ENCODE data around the gene HK3.

Gene HK3

GRCh38 chr5:176870110-176870591 is 29.0 kb downstream of the HK3 start:
- no peak for DNase-seq (ENCODE audit: low read depth in 1 of 2, low spot score in 1 of 2)

- DNase-seq (ENCODE audit: low read depth in 1 of 2, low spot score in 1 of 2), result no peak
Measured at GRCh38 chr5:176869501-176870109, 29.5 kb downstream of the HK3 start.

- no peak for DNase-seq (ENCODE audit: low read depth in 1 of 2, low spot score in 1 of 2)
Measured at GRCh38 chr5:176868731-176869130, 30.4 kb downstream of the HK3 start.

GRCh38 chr5:176868126-176868525 is 31.0 kb downstream of the HK3 start:
- no peak for DNase-seq (ENCODE audit: low read depth in 1 of 2, low spot score in 1 of 2)

GRCh38 chr5:176866707-176867310 is 32.3 kb downstream of the HK3 start:
- DNase-seq (ENCODE audit: low read depth in 1 of 2, low spot score in 1 of 2), result no peak

- DNase-seq (ENCODE audit: low read depth in 1 of 2, low spot score in 1 of 2), result no peak
Measured at GRCh38 chr5:176865964-176866363, 33.2 kb downstream of the HK3 start.

GRCh38 chr5:176864755-176865154 is 34.4 kb downstream of the HK3 start:
- DNase-seq (ENCODE audit: low read depth in 1 of 2, low spot score in 1 of 2), result no peak

GRCh38 chr5:176863765-176864098 is 35.4 kb downstream of the HK3 start:
- no peak for DNase-seq (ENCODE audit: low read depth in 1 of 2, low spot score in 1 of 2)

GRCh38 chr5:176863041-176863764 is 35.9 kb downstream of the HK3 start:
- no peak for DNase-seq (ENCODE audit: low read depth in 1 of 2, low spot score in 1 of 2)

GRCh38 chr5:176862330-176862995 is 36.7 kb downstream of the HK3 start:
- no peak for DNase-seq (ENCODE audit: low read depth in 1 of 2, low spot score in 1 of 2)

- DNase-seq (ENCODE audit: low read depth in 1 of 2, low spot score in 1 of 2), result no peak
Measured at GRCh38 chr5:176861276-176861675, 37.9 kb downstream of the HK3 start.

- no peak for DNase-seq (ENCODE audit: low read depth in 1 of 2, low spot score in 1 of 2)
Measured at GRCh38 chr5:176860381-176860780, 38.8 kb downstream of the HK3 start.

- DNase-seq (ENCODE audit: low read depth in 1 of 2, low spot score in 1 of 2), result no peak
Measured at GRCh38 chr5:176859916-176860315, 39.2 kb downstream of the HK3 start.

GRCh38 chr5:176857894-176858273 is 41.3 kb downstream of the HK3 start:
- DNase-seq (ENCODE audit: low read depth in 1 of 2, low spot score in 1 of 2), result no peak

- DNase-seq (ENCODE audit: low read depth in 1 of 2, low spot score in 1 of 2), result no peak
Measured at GRCh38 chr5:176857216-176857893, 41.8 kb downstream of the HK3 start.

- DNase-seq (ENCODE audit: low read depth in 1 of 2, low spot score in 1 of 2), result no peak
Measured at GRCh38 chr5:176856746-176857145, 42.4 kb downstream of the HK3 start.

- no peak for DNase-seq (ENCODE audit: low read depth in 1 of 2, low spot score in 1 of 2)
Measured at GRCh38 chr5:176855598-176855997, 43.5 kb downstream of the HK3 start.

- DNase-seq (ENCODE audit: low read depth in 1 of 2, low spot score in 1 of 2), result no peak
Measured at GRCh38 chr5:176854164-176854563, 45.0 kb downstream of the HK3 start.

- no peak for DNase-seq (ENCODE audit: low read depth in 1 of 2, low spot score in 1 of 2)
Measured at GRCh38 chr5:176853151-176853778, 45.9 kb downstream of the HK3 start.

GRCh38 chr5:176851871-176852658 is 47.1 kb downstream of the HK3 start:
- no peak for DNase-seq (ENCODE audit: low read depth in 1 of 2, low spot score in 1 of 2)

All from activated CD4-positive, alpha-beta T cell treated with anti-CD3 and anti-CD28 coated beads, Interleukin-2, amount 50 U/mL, for 24 hours (primary cell).